HL-60 (cell line): ENCODE measurements around the gene ADARB1.

Experiments
- DNase-seq, 2 experiments: peaks; one replicate each; pipeline ENCODE4 v3.0.0-alpha.2; 2010 to 2020; ENCODE audit warnings: low read depth in 1 of 2, low spot score in 1 of 2
- H3K27ac ChIP-seq: fragments of 250-450 bp; sonication (Bioruptor Pico); replicated peaks from 2 replicates; pipeline ENCODE4 v1.5.1; 2020; ENCODE audit warnings: mild to moderate bottlenecking, moderate library complexity
- H3K27me3 ChIP-seq: fragments of 250-450 bp; sonication (Bioruptor Pico); 2 replicates; pipeline ENCODE4 v1.5.1; 2021; ENCODE audit warnings: mild to moderate bottlenecking, moderate library complexity; ENCODE audit not compliant: insufficient read depth, poor library complexity, severe bottlenecking
- H3K4me3 ChIP-seq: replicated peaks from 2 replicates; pipeline ENCODE4 v1.5.1; 2011; ENCODE audit warnings: mild to moderate bottlenecking, control low read depth, low read length; ENCODE audit not compliant: insufficient read depth
- CTCF ChIP-seq: IDR thresholded peaks from one replicate; pipeline ENCODE4 v1.5.1; 2011; ENCODE audit warnings: low read length, control low read depth, inconsistent platforms; ENCODE audit not compliant: insufficient read depth
- GABPA ChIP-seq: IDR thresholded peaks from 2 replicates; pipeline ENCODE4 v1.6.1; 2012; ENCODE audit warnings: low read depth
- POLR2AphosphoS5 ChIP-seq: IDR thresholded peaks from 2 replicates; pipeline ENCODE4 v1.6.1; 2012; ENCODE audit warnings: low read depth
- SPI1 ChIP-seq: IDR thresholded peaks from 2 replicates; pipeline ENCODE4 v1.6.1; 2012; ENCODE audit warnings: low read depth, mild to moderate bottlenecking, borderline replicate concordance
- TF ChIP-seq, protein P1 (sequence below): IDR thresholded peaks from 2 replicates; pipeline ENCODE4 v1.6.1; 2012; ENCODE audit warnings: low read depth; ENCODE audit not compliant: insufficient replicate concordance

The ADARB1 gene

DNA sequence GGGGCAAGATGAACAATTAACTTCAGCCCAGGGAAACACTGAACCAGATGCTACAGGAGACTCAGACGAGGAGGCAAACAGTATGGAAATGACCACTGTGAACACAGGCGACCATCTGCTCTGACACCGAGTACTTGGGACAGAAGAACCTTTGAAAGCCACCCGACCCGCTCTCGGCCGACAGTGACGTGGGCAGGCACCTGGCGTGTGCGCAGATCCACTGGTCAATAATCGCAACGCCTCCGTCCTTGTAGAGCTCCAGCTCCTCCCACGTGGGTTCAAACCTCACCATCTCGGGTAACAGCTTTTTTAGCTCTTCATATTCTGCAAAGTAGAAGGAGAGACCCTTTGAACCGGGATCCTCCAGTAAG is 193.0 kb downstream of the ADARB1 start:
- H3K4me3 ChIP-seq, result no peak overlapping the region
- H3K27ac ChIP-seq, result no peak overlapping the region
- no peaks in the 10 kb centered on the region for H3K27me3 ChIP-seq
- TF ChIP-seq CTCF (no peak), GABPA (no peak), POLR2AphosphoS5 (no peak), SPI1 (no peak)
- TF ChIP-seq, protein P1, sequence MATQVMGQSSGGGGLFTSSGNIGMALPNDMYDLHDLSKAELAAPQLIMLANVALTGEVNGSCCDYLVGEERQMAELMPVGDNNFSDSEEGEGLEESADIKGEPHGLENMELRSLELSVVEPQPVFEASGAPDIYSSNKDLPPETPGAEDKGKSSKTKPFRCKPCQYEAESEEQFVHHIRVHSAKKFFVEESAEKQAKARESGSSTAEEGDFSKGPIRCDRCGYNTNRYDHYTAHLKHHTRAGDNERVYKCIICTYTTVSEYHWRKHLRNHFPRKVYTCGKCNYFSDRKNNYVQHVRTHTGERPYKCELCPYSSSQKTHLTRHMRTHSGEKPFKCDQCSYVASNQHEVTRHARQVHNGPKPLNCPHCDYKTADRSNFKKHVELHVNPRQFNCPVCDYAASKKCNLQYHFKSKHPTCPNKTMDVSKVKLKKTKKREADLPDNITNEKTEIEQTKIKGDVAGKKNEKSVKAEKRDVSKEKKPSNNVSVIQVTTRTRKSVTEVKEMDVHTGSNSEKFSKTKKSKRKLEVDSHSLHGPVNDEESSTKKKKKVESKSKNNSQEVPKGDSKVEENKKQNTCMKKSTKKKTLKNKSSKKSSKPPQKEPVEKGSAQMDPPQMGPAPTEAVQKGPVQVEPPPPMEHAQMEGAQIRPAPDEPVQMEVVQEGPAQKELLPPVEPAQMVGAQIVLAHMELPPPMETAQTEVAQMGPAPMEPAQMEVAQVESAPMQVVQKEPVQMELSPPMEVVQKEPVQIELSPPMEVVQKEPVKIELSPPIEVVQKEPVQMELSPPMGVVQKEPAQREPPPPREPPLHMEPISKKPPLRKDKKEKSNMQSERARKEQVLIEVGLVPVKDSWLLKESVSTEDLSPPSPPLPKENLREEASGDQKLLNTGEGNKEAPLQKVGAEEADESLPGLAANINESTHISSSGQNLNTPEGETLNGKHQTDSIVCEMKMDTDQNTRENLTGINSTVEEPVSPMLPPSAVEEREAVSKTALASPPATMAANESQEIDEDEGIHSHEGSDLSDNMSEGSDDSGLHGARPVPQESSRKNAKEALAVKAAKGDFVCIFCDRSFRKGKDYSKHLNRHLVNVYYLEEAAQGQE, result no peak
- DNase-seq, result no peak

DNA sequence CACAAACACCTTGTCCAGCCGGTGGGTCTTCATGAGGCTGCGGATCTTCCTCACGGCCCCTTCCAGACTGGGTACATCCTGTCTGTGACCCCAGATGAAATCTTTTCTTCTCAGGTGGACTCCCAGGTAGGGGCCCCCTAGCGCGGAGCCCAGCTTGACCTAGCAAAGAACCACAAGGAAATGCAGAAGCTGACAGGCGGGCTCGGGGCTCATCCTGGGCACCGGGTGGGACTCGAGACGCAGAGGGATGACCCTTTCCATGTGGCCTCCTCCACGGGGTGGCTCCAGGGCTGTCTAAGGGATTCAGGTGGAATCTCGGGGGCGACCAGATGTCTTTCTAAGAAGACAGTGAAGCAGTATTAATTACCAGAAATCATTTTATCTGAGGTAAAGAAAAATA is 195.5 kb downstream of the ADARB1 start:
- no peak overlapping the region for H3K27ac ChIP-seq
- H3K27me3 ChIP-seq, result no peaks in the 10 kb centered on the region
- DNase-seq, result no peak
- TF ChIP-seq GABPA (no peak), SPI1 (no peak), CTCF (no peak), POLR2AphosphoS5 (no peak)
- TF ChIP-seq, protein P1, result no peak
- H3K4me3 ChIP-seq, result no peak overlapping the region

DNA sequence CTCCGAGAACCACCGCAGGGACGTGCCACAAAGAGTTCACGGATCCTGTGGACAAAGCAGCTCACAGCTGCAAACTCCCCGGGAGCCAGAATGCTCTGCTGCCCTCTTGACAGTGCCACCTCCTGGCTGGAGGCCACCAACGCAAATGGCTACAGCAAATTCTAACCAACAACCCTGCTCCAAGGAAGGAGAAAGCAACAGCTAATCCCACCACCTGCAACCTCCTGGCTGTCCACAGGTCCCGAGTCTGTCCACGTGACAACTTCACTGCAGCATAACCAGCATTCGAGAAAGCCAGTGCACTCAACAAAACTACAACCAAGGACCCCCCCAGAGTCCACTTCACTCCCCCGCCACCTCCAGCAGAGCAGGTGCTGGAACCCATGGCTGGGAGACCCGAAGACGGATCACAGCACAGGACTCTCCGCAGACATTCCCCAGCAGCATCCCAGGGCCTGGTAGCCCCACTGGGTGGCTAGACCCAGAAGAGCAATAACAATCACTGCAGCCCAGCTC is 196.0 kb downstream of the ADARB1 start:
- Histone ChIP-seq H3K4me3 (no peak overlapping the region), H3K27ac (no peak overlapping the region), H3K27me3 (no peaks in the 10 kb centered on the region)
- no peak for TF ChIP-seq GABPA
- TF ChIP-seq POLR2AphosphoS5, result no peak
- TF ChIP-seq, protein P1, result no peak
- no peak for TF ChIP-seq CTCF
- TF ChIP-seq SPI1, result no peak
- DNase-seq, result no peak
